ENCODE data around the gene GPHN.
"Not testable (repeated sequence)": the region's sequence is repeated elsewhere in the genome, so short reads cannot be mapped to it uniquely, and the experiment has no call there.

Gene GPHN

GRCh38 chr14:66974397-66975025 lies 466.6 kb downstream of the GPHN start:
- DNase-seq, result no peak

- DNase-seq, result no peak
Observed at GRCh38 chr14:66975251-66975650, 467.3 kb downstream of the GPHN start.

- no peak for DNase-seq
Observed at GRCh38 chr14:66979101-66979974, 471.4 kb downstream of the GPHN start.

GRCh38 chr14:66982247-66982646 lies 474.3 kb downstream of the GPHN start:
- no peak for DNase-seq

GRCh38 chr14:66992776-66993175 lies 484.8 kb downstream of the GPHN start:
- DNase-seq, result no peak

GRCh38 chr14:66993512-66993911 lies 485.6 kb downstream of the GPHN start:
- DNase-seq, result no peak

GRCh38 chr14:66998013-66998412 lies 490.1 kb downstream of the GPHN start:
- no peak for DNase-seq

- no peak for DNase-seq
Observed at GRCh38 chr14:66999978-67000377, 492.0 kb downstream of the GPHN start.

- DNase-seq, result no peak
Observed at GRCh38 chr14:67002994-67003753, 495.2 kb downstream of the GPHN start.

- DNase-seq, result no peak
Observed at GRCh38 chr14:67004521-67004920, 496.6 kb downstream of the GPHN start.

- DNase-seq, result no peak
Observed at GRCh38 chr14:67010602-67011001, 502.7 kb downstream of the GPHN start.

- no peak for DNase-seq
Observed at GRCh38 chr14:67016856-67017255, 508.9 kb downstream of the GPHN start.

- no peak for DNase-seq
Observed at GRCh38 chr14:67018720-67019119, 510.8 kb downstream of the GPHN start.

GRCh38 chr14:67019796-67020195 lies 511.8 kb downstream of the GPHN start:
- no peak for DNase-seq

- no peak for DNase-seq
Observed at GRCh38 chr14:67031920-67032774, 524.2 kb downstream of the GPHN start.

GRCh38 chr14:67045440-67045839 lies 537.5 kb downstream of the GPHN start:
- no peak for DNase-seq

- DNase-seq, result no peak
Observed at GRCh38 chr14:67050896-67051295, 542.9 kb downstream of the GPHN start.

- DNase-seq, result no peak
Observed at GRCh38 chr14:67056684-67057083, 548.7 kb downstream of the GPHN start.

- no peak for DNase-seq
Observed at GRCh38 chr14:67059596-67059995, 551.6 kb downstream of the GPHN start.

GRCh38 chr14:67060546-67060945 lies 552.6 kb downstream of the GPHN start:
- no peak for DNase-seq

GRCh38 chr14:67067070-67067814 lies 559.3 kb downstream of the GPHN start:
- DNase-seq, result not testable (repeated sequence)

- no peak for DNase-seq
Observed at GRCh38 chr14:67068251-67068650, 560.3 kb downstream of the GPHN start.

Measured in NCI-H1930 (cell line).